Hepatocyte (in vitro differentiated cells): ENCODE results near the gene ZBP1. TPM values are rescaled to one million over a fixed set of nuclear protein-coding genes. Genes with fewer than 3 reads are reported as not detected.

Source experiments
- DNase-seq: peaks from one replicate; pipeline ENCODE4 v3.0.0-alpha.2; 2016; ENCODE audit warnings: low spot score
- H2AFZ ChIP-seq: fragments of 200-600 bp; sonication (generic); 2 replicates; pipeline ENCODE4 v1.6.0; 2016; ENCODE audit warnings: antibody characterized with exemption, mild to moderate bottlenecking
- H3K27ac ChIP-seq: fragments of 200-600 bp; sonication (generic); 2 replicates; pipeline ENCODE4 v1.5.1; 2016; ENCODE audit warnings: mild to moderate bottlenecking
- H3K27me3 ChIP-seq: fragments of 200-600 bp; sonication (generic); 2 replicates; pipeline ENCODE4 v1.6.1; 2016
- H3K36me3 ChIP-seq: fragments of 200-600 bp; sonication (generic); replicated peaks from 2 replicates; pipeline ENCODE4 v1.5.1; 2016; ENCODE audit warnings: low read depth; ENCODE audit not compliant: insufficient read depth
- H3K4me1 ChIP-seq: fragments of 200-600 bp; sonication (generic); 2 replicates; pipeline ENCODE4 v1.5.1; 2016; ENCODE audit warnings: mild to moderate bottlenecking, moderate library complexity; ENCODE audit not compliant: insufficient read depth
- H3K4me2 ChIP-seq: fragments of 200-600 bp; sonication (generic); 2 replicates; pipeline ENCODE4 v1.6.0; 2016
- H3K4me3 ChIP-seq: fragments of 200-600 bp; sonication (generic); 2 replicates; pipeline ENCODE4 v1.5.1; 2016; ENCODE audit warnings: mild to moderate bottlenecking
- H3K79me2 ChIP-seq: fragments of 200-600 bp; sonication (generic); 2 replicates; pipeline ENCODE4 v1.6.0; 2017; ENCODE audit warnings: mild to moderate bottlenecking
- H3K9me2 ChIP-seq: fragments of 200-600 bp; sonication (generic); replicated peaks from 2 replicates; pipeline ENCODE4 v1.6.0; 2017; ENCODE audit warnings: mild to moderate bottlenecking; ENCODE audit not compliant: insufficient read depth
- H3K9me3 ChIP-seq: fragments of 200-600 bp; sonication (generic); 2 replicates; pipeline ENCODE4 v1.5.1; 2016; ENCODE audit warnings: low read depth, mild to moderate bottlenecking
- H4K20me1 ChIP-seq: fragments of 200-600 bp; sonication (generic); 2 replicates; pipeline ENCODE4 v1.6.0; 2016; ENCODE audit warnings: mild to moderate bottlenecking; ENCODE audit not compliant: insufficient read depth, poor library complexity, severe bottlenecking
- EZH2 ChIP-seq: fragments of 200-600 bp; sonication (generic); IDR thresholded peaks from 2 replicates; pipeline ENCODE4 v1.6.1; 2016; ENCODE audit warnings: antibody characterized with exemption, mild to moderate bottlenecking, borderline replicate concordance
- EZH2phosphoT487 ChIP-seq: fragments of 200-600 bp; sonication (generic); IDR thresholded peaks from one replicate; pipeline ENCODE4 v1.6.1; 2018; ENCODE audit warnings: antibody characterized with exemption, mild to moderate bottlenecking, low read depth, moderate library complexity; ENCODE audit not compliant: unreplicated experiment, severe bottlenecking
- WGBS: methylation state at CpG from one replicate; pipeline ENCODE4 v1.1.6; 2016; ENCODE audit warnings: low lambda C conversion rate; ENCODE audit errors: missing lambda C conversion rate; 5-methylcytosine and 5-hydroxymethylcytosine counted together
- polyA plus RNA-seq: library from polyadenylated mRNA; unstranded; fragments of >200 nt; fragmentation: Nextera tagmentation; extraction: Ambion mirVana; gene quantifications from 2 replicates; pipeline ENCODE4 v1.2.1, GENCODE V29; 2016
- total RNA-seq: library from RNA; depleted of rRNA; stranded (reverse); fragments of >200 nt; gene quantifications from 2 replicates; pipeline ENCODE4 v1.2.3, GENCODE V29; 2014
- TF ChIP-seq, protein P1 (sequence below): fragments of 200-600 bp; sonication (generic); IDR thresholded peaks from 2 replicates; pipeline ENCODE4 v1.5.1; 2016; ENCODE audit warnings: antibody characterized with exemption, mild to moderate bottlenecking; ENCODE audit not compliant: poor library complexity

Gene ZBP1
- total and polyA plus RNA-seq, 2 experiments from 2014 or later, result not detected

DNA sequence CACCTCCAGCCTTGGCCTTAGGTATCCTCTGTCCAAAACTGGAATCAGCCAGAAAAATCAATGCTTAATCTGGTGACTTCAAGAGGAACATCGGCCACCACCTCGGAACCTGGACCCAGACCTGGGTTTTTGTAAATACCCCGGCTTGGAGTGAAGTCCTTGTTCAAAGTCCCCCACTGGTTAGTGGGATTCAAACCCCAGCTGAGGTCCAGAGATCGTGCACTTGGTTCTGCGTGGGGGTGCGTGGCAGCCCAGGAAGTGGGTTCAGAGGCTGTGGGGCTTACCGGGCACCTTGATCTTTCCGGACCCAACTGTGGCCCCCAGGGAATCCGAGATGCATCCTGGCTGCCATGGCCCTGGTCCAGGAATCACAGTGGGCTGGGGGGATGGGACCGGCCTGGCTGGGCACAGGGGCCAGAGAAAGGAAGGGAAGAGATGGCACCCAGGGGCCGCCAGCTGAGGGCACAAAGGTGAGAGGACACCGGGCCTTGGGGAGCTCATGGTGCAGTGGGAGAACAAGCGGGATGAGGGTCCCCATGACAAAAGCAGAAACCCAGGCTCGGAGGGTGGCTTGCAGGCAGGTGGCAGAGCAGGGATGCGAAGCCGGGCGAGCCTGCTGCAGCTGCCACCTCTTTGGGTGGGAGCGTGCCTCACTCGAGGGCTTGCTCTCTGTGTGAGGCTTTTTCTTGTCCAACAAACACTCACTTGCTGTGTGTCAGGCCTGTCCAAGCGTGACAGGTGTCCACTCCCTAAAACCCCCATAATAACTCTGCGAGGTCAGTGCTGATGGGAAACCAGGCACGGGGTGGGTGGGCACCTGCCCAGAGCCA, 27.7 kb downstream of the ZBP1 start:
- H3K9me2 ChIP-seq, result no peaks in the 10 kb centered on the region
- no peaks in the 10 kb centered on the region for H4K20me1 ChIP-seq
- TF ChIP-seq, protein P1, sequence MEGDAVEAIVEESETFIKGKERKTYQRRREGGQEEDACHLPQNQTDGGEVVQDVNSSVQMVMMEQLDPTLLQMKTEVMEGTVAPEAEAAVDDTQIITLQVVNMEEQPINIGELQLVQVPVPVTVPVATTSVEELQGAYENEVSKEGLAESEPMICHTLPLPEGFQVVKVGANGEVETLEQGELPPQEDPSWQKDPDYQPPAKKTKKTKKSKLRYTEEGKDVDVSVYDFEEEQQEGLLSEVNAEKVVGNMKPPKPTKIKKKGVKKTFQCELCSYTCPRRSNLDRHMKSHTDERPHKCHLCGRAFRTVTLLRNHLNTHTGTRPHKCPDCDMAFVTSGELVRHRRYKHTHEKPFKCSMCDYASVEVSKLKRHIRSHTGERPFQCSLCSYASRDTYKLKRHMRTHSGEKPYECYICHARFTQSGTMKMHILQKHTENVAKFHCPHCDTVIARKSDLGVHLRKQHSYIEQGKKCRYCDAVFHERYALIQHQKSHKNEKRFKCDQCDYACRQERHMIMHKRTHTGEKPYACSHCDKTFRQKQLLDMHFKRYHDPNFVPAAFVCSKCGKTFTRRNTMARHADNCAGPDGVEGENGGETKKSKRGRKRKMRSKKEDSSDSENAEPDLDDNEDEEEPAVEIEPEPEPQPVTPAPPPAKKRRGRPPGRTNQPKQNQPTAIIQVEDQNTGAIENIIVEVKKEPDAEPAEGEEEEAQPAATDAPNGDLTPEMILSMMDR, result no peak
- TF ChIP-seq EZH2phosphoT487 (no peak), EZH2 (no peak)
- H3K4me1 ChIP-seq, result peaks cover 4% of the 10 kb centered on the region
- H3K9me3 ChIP-seq, result no peaks in the 10 kb centered on the region
- WGBS, result 92% methylated on average over 22 of the region's 22 CpGs
- no peak overlapping the region for H3K4me3 ChIP-seq
- no peak overlapping the region for H3K4me2 ChIP-seq
- H2AFZ ChIP-seq, result no peak overlapping the region
- no peak overlapping the region for H3K27ac ChIP-seq
- no peaks in the 10 kb centered on the region for H3K79me2 ChIP-seq
- DNase-seq, result no peak
- H3K27me3 ChIP-seq, result no peaks in the 10 kb centered on the region
- H3K36me3 ChIP-seq, result no peaks in the 10 kb centered on the region

DNA sequence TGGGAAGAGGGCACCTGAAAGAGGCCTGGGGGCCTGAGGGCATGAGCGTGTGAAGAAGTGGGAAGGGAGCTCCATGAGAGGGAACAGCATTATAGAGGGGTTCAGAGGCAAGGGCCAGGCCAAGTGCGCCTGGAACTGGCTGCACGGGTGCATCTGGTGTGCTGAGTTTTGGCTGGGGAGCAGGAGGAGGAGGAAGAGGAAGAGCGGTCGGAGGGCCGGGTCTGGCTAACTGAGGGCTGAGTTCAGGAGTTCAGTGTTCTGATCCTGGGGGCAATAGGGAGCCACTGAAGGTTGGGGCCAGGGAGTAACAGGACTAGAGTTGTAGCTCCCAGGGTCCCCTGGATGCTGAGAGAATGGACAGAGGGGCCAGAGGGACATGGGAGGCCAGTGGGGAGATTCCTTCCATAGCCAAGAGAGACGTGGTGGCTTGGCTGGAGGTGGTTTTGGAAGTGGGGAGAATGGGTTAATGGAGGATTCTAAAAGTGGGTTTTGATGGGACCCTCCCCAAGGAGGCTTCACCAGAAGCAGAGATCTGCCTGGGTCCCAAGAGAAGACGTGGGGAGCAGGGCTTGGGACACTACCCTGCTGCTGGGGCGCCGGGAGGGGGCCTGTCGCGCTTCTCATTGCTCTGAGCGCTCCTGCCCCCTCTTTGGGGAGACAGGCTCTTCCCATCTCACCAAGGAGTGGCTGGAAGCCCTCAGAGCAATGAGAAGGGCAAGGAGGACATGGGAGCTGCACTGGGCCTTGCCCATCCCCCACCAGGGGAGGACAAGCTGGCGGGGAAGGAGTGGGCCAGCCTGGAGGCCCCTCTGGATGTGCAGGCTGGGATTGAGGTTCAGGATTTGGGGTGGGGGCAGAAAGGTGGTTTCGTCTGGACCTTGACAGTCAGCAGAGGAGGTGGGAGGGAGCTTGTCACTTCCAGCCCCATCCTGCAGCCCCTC, 28.7 kb downstream of the ZBP1 start:
- no peaks in the 10 kb centered on the region for H3K36me3 ChIP-seq
- no peaks in the 10 kb centered on the region for H3K9me2 ChIP-seq
- H3K4me2 ChIP-seq, result no peak overlapping the region
- no peaks in the 10 kb centered on the region for H4K20me1 ChIP-seq
- no peaks in the 10 kb centered on the region for H3K27me3 ChIP-seq
- WGBS, result 86% methylated on average over 15 of the region's 15 CpGs
- H3K4me3 ChIP-seq, result no peak overlapping the region
- no peaks in the 10 kb centered on the region for H3K79me2 ChIP-seq
- H3K4me1 ChIP-seq, result peaks cover 7% of the 10 kb centered on the region
- H3K27ac ChIP-seq, result no peak overlapping the region
- H2AFZ ChIP-seq, result no peak overlapping the region
- no peak for DNase-seq
- TF ChIP-seq EZH2phosphoT487, result no peak
- no peak for TF ChIP-seq EZH2
- TF ChIP-seq, protein P1, result no peak
- H3K9me3 ChIP-seq, result no peaks in the 10 kb centered on the region

DNA sequence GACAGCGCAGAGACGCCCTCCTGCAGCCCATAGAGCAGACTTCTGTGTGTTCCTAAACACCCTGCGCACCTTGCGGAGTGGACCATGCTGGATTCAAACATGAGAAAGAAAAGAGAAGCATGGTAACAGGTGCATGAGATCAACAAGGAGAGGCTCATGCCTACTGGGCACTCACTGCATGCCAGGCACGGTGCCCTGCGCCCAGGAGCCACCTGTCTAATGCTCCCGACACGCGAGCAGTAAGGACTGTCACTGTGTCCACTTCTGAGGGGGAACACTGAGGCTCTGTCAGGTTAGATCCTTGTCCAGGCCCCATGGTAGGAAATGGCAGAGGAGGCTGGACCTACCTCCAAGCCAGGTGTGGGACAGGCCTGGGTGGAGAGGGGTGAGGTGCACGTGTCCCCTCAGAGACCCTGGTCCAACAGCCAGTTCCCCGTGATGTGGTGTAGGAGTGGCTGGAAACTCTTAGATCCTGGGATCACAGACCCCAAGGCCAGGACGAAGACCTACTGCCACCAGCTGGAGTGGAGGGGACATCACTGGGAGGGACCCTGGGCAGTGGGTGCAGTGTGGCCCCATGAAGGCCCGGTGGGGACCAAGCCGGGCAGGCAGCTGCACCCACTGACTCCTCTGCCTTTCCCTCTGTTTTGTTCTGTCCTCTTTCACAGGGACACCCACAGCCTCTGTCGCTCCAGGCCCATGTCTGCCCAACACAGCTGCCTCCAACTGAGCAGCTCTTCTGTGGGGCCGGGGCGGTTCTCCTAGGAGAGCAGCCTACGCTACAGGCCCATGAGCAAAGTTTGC, 29.5 kb downstream of the ZBP1 start:
- Histone ChIP-seq H4K20me1 (no peaks in the 10 kb centered on the region), H3K9me3 (no peaks in the 10 kb centered on the region), H3K9me2 (no peaks in the 10 kb centered on the region), H3K27ac (no peak overlapping the region), H3K4me2 (no peak overlapping the region), H3K36me3 (no peaks in the 10 kb centered on the region), H3K27me3 (no peaks in the 10 kb centered on the region), H3K4me3 (no peak overlapping the region), H3K79me2 (no peaks in the 10 kb centered on the region), H3K4me1 (peaks cover 9% of the 10 kb centered on the region), H2AFZ (no peak overlapping the region)
- DNase-seq, result no peak
- no peak for TF ChIP-seq EZH2
- no peak for TF ChIP-seq EZH2phosphoT487
- TF ChIP-seq, protein P1, result no peak
- WGBS, result 93% methylated on average over 18 of the region's 18 CpGs
